Activated naive CD8-positive, alpha-beta T cell (primary cell): Measurements from ENCODE around the gene ULK3.

Experiments
- H3K27ac Mint-ChIP-seq: one replicate; pipeline ENCODE4 v1.8.0; 2021; ENCODE audit warnings: mixed read lengths
- H3K27me3 Mint-ChIP-seq: one replicate; pipeline ENCODE4 v1.8.0; 2021; ENCODE audit warnings: mixed read lengths
- H3K36me3 Mint-ChIP-seq: one replicate; pipeline ENCODE4 v1.8.0; 2021; ENCODE audit warnings: mixed read lengths
- H3K4me1 Mint-ChIP-seq: one replicate; pipeline ENCODE4 v1.8.0; 2021; ENCODE audit warnings: low read depth, mixed read lengths
- H3K4me3 Mint-ChIP-seq: one replicate; pipeline ENCODE4 v1.8.0; 2021; ENCODE audit warnings: mild to moderate bottlenecking, mixed read lengths
- H3K9me3 Mint-ChIP-seq: one replicate; pipeline ENCODE4 v1.8.0; 2021; ENCODE audit warnings: low read depth, mixed read lengths

The ULK3 gene

DNA sequence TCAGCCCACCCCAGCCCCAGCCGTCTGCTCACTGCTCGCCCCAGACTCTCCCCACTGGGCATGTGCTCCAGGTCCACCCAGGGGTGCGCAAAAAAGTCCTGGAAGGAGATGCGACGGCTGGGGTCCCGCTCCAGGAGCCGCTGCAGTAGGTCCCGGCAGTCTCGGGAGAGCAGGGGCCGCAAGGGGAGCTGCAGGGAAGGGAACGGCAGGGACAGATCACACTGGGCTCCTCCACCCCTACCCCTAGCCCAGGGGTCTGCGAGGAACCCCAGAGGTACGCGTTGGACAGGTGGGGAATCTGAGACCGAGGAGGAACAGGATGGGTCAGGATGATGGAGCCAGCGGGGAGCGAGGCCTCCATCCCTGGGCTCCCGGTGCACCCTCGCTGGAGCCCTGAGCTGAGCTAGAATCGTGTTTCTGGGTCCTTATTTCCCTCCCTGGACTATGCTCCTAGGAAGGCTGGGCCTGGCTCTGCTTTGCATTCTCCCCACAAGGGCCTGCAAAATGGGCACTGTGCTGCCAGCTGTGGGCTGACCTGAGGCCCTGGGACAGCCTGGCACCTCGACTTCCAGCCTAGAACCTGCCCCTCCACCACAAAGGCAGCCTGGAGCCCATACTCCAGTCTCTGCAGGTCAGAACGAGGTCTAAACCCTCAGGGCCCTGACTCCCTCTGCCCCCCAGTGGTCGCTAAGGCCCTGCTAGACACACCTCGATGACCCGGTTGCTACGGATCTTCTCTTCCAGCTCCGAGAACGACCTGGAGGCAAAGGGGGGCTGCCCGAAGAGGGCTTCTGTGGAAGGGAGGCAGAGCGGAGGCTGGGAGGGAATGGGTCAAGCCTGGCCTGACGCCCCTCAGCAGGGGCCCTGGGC is 3.2 kb downstream of the ULK3 start:
- no peaks in the 10 kb centered on the region for H3K27me3 Mint-ChIP-seq
- no peaks in the 10 kb centered on the region for H3K9me3 Mint-ChIP-seq
- peaks cover 3% of the 10 kb centered on the region for H3K36me3 Mint-ChIP-seq
- no peak overlapping the region for H3K27ac Mint-ChIP-seq
- peaks cover 30% of the 10 kb centered on the region for H3K4me1 Mint-ChIP-seq
- H3K4me3 Mint-ChIP-seq: no peak overlapping the region

- Mint-ChIP-seq H3K27me3 (no peaks in the 10 kb centered on the region), H3K9me3 (no peaks in the 10 kb centered on the region), H3K4me1 (peaks cover 24% of the 10 kb centered on the region), H3K4me3 (no peak overlapping the region), H3K36me3 (peaks cover 3% of the 10 kb centered on the region), H3K27ac (no peak overlapping the region)
Measured at GRCh38 chr15:74838746-74839525, 4.0 kb downstream of the ULK3 start.

DNA sequence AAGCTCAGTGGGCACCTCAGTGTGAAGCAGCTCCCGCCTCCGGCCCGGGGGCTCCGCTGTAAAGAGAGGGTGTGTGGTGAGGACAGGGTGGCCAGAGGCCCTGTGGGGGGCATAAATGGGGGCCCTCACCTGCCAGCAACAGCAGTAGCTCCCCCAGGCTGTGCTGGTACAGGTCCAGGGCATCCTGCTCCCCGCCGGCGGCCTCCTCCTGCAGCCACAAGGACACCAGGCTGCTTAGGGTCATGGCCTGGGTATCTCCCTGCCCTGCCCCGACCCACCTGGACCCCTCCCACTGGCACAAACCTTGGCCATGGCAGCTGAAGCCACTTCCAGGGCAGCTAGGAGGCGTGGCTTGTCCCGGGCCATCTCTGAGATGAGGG is 4.8 kb downstream of the ULK3 start:
- no peak overlapping the region for H3K4me3 Mint-ChIP-seq
- H3K9me3 Mint-ChIP-seq: no peaks in the 10 kb centered on the region
- no peaks in the 10 kb centered on the region for H3K27me3 Mint-ChIP-seq
- H3K27ac Mint-ChIP-seq: no peak overlapping the region
- peaks cover 3% of the 10 kb centered on the region for H3K36me3 Mint-ChIP-seq
- peaks cover 21% of the 10 kb centered on the region for H3K4me1 Mint-ChIP-seq

GRCh38 chr15:74837482-74838136 is 5.3 kb downstream of the ULK3 start:
- H3K36me3 Mint-ChIP-seq: peaks cover 3% of the 10 kb centered on the region
- H3K4me1 Mint-ChIP-seq: peaks cover 21% of the 10 kb centered on the region
- H3K4me3 Mint-ChIP-seq: no peak overlapping the region
- no peak overlapping the region for H3K27ac Mint-ChIP-seq
- no peaks in the 10 kb centered on the region for H3K27me3 Mint-ChIP-seq
- H3K9me3 Mint-ChIP-seq: no peaks in the 10 kb centered on the region

- H3K36me3 Mint-ChIP-seq: peaks cover 3% of the 10 kb centered on the region
- H3K27me3 Mint-ChIP-seq: no peaks in the 10 kb centered on the region
- peaks cover 14% of the 10 kb centered on the region for H3K4me1 Mint-ChIP-seq
- no peak overlapping the region for H3K27ac Mint-ChIP-seq
- H3K9me3 Mint-ChIP-seq: no peaks in the 10 kb centered on the region
- H3K4me3 Mint-ChIP-seq: no peak overlapping the region
Measured at GRCh38 chr15:74836846-74837245, 6.1 kb downstream of the ULK3 start.

DNA sequence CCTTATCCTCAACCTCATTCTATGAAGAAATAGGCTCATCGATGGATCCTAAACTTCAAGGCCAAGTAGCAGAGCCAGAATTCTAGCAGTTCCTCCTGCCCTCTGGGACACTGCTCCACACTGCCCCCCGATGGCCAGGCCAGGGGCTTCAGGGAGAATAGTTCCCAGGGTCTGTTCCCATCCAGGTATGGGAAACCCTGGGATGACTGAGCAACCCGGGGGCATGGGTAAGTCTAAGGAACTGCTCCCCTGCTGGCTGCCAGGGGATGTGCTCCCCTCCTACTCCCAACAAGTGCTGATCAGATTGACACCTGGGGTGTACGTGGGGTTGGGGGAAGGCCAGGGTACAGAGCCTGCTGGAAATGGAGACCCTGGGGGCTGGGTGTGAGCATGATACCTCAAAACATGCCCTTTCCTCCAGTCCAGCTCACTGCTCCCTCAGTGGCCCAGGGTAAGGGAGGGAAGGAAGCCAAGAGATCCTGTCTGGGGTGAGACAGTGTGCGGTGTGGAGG is 7.6 kb downstream of the ULK3 start:
- no peaks in the 10 kb centered on the region for H3K9me3 Mint-ChIP-seq
- H3K4me3 Mint-ChIP-seq: no peak overlapping the region
- peaks cover 4% of the 10 kb centered on the region for H3K4me1 Mint-ChIP-seq
- no peaks in the 10 kb centered on the region for H3K27me3 Mint-ChIP-seq
- peaks cover 3% of the 10 kb centered on the region for H3K36me3 Mint-ChIP-seq
- H3K27ac Mint-ChIP-seq: no peak overlapping the region

GRCh38 chr15:74833376-74834107 is 9.4 kb downstream of the ULK3 start:
- Mint-ChIP-seq H3K4me1 (peaks cover 4% of the 10 kb centered on the region), H3K36me3 (peaks cover 3% of the 10 kb centered on the region), H3K27ac (no peak overlapping the region), H3K4me3 (no peak overlapping the region), H3K27me3 (peaks cover 3% of the 10 kb centered on the region), H3K9me3 (no peaks in the 10 kb centered on the region)

GRCh38 chr15:74832826-74833225 is 10.1 kb downstream of the ULK3 start:
- Mint-ChIP-seq H3K27ac (no peak overlapping the region), H3K9me3 (no peaks in the 10 kb centered on the region), H3K4me3 (no peak overlapping the region), H3K4me1 (peaks cover 4% of the 10 kb centered on the region), H3K27me3 (peaks cover 6% of the 10 kb centered on the region), H3K36me3 (peaks cover 3% of the 10 kb centered on the region)

DNA sequence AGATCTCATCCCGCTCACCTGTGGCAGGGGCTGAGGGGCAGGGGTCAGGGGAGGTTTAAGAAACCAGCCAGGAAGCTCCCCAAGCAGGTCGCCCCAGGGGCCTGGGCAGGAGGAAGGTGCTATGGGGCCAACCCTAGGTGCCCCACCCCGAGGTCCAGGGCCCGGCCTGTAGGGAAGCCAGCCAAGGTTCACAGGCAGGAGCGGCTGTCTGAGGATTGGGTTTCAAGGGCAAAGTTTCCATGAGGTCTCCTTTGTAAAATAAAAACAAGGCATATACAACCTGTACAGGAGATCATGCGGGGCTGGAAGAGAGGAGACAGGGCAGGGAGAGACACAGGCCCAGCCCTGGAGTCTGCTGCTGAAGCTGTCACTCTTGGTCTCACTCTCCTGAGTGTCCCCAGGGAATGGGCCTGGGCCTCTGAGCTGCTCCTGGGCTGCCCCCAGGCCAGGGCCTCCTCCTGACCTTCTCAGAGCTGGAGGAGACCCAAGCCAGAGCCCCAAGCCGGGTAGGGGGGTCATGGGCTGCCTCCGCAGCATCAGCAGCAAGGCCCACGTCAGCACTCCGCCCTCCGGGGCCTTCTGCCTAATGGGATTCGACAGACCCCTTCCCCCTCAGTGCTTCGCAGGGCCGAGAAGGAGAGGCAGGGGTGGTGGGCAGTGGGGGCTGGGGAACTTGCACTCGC is 11.0 kb downstream of the ULK3 start:
- Mint-ChIP-seq H3K9me3 (no peaks in the 10 kb centered on the region), H3K27ac (no peak overlapping the region), H3K27me3 (peaks cover 10% of the 10 kb centered on the region), H3K4me3 (no peak overlapping the region), H3K36me3 (peaks cover 3% of the 10 kb centered on the region), H3K4me1 (peaks cover 4% of the 10 kb centered on the region)

- H3K27ac Mint-ChIP-seq: no peak overlapping the region
- H3K4me3 Mint-ChIP-seq: no peak overlapping the region
- peaks cover 3% of the 10 kb centered on the region for H3K36me3 Mint-ChIP-seq
- H3K4me1 Mint-ChIP-seq: peaks cover 4% of the 10 kb centered on the region
- H3K27me3 Mint-ChIP-seq: peaks cover 10% of the 10 kb centered on the region
- H3K9me3 Mint-ChIP-seq: no peaks in the 10 kb centered on the region
Measured at GRCh38 chr15:74830868-74831267, 12.1 kb downstream of the ULK3 start.

DNA sequence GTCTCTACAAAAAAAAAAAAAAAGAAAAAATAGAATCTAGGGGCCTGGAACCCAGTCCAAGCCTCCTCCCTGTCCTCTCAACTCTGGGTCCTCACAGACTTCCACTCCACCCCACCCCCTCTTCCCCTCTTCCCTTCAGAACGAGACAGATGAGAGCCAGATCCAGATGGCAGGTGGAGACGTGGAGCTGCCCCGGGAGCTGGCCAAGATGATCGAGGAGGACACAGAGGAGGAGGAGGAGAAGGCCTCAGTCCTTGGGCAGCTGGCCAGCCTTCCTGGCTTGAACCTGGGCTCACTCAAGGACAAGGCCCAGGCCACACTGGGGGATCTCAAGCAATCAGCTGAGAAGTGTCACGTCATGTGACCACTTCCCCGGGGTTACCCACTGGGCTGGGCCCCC is 13.0 kb downstream of the ULK3 start:
- peaks cover 10% of the 10 kb centered on the region for H3K27me3 Mint-ChIP-seq
- no peak overlapping the region for H3K4me3 Mint-ChIP-seq
- no peaks in the 10 kb centered on the region for H3K9me3 Mint-ChIP-seq
- H3K27ac Mint-ChIP-seq: no peak overlapping the region
- H3K36me3 Mint-ChIP-seq: peaks cover under 1% of the 10 kb centered on the region
- H3K4me1 Mint-ChIP-seq: peaks cover 1% of the 10 kb centered on the region

DNA sequence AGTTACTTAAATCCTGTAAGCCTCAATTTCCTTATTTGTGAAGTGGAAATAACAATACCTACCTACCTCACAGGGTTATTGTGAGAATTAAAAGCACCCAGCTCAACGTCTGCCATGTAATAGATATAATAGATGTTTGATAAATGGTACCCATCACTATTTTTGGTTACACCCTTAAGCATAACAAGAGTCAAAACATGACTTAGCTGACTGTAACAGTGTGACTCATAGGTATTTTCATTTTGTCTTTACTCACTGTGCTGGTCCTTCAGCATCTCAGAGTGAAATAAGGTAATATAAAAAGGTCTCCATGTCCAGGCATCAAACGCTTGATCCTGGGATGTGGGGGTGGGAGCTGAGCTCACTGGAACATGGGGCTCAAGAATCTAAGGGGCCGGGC is 13.5 kb downstream of the ULK3 start:
- Mint-ChIP-seq H3K4me3 (no peak overlapping the region), H3K4me1 (no peaks in the 10 kb centered on the region)

DNA sequence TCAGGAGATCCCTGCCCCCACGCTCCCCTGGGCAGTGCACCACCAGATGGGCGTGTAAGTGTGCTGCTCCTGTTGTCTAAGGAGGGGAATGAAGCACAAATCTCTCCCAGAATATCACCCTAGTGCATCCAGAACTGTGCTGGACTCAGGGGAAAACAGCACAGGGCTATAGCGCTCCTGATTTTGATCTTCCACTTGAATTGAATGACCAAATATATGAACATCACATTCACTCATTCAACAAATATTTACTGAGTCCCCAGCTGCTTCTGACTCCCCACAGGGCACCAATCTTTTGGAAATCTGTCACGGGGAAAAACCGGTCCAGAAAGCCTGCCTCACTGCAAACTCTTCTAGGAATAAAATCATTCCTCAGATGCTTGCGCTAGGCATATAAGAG is 14.1 kb downstream of the ULK3 start:
- H3K27ac Mint-ChIP-seq: no peak overlapping the region
- H3K27me3 Mint-ChIP-seq: peaks cover 10% of the 10 kb centered on the region
- no peaks in the 10 kb centered on the region for H3K4me1 Mint-ChIP-seq
- H3K9me3 Mint-ChIP-seq: no peaks in the 10 kb centered on the region
- H3K4me3 Mint-ChIP-seq: no peak overlapping the region
- H3K36me3 Mint-ChIP-seq: no peaks in the 10 kb centered on the region

More for the DNA sequence above, 13.5 kb downstream of the ULK3 start:
- no peaks in the 10 kb centered on the region for H3K36me3 Mint-ChIP-seq
- H3K9me3 Mint-ChIP-seq: no peaks in the 10 kb centered on the region
- H3K27me3 Mint-ChIP-seq: peaks cover 10% of the 10 kb centered on the region
- H3K27ac Mint-ChIP-seq: no peak overlapping the region

GRCh38 chr15:74827614-74828013 is 15.3 kb downstream of the ULK3 start:
- Mint-ChIP-seq H3K27me3 (peaks cover 10% of the 10 kb centered on the region), H3K9me3 (no peaks in the 10 kb centered on the region), H3K36me3 (no peaks in the 10 kb centered on the region), H3K4me1 (no peaks in the 10 kb centered on the region), H3K4me3 (no peak overlapping the region), H3K27ac (no peak overlapping the region)
